Endothelial cell (in vitro differentiated cells): ENCODE data around the gene CACNA1C. TPM values are rescaled to one million over a fixed set of nuclear protein-coding genes. Genes with fewer than 3 reads are reported as not detected.

Source experiments
- DNase-seq: peaks from one replicate; pipeline ENCODE4 v3.0.0; 2021; ENCODE audit warnings: low spot score
- H3K27ac Mint-ChIP-seq: one replicate; pipeline ENCODE4 v1.8.0; 2021; ENCODE audit warnings: mixed read lengths, inconsistent platforms; ENCODE audit not compliant: unreplicated experiment
- H3K27me3 Mint-ChIP-seq: one replicate; pipeline ENCODE4 v1.8.0; 2021; ENCODE audit warnings: mild to moderate bottlenecking, moderate library complexity, mixed read lengths, inconsistent platforms; ENCODE audit not compliant: unreplicated experiment
- H3K36me3 Mint-ChIP-seq: one replicate; pipeline ENCODE4 v1.8.0; 2021; ENCODE audit warnings: mild to moderate bottlenecking, low read depth, mixed read lengths, inconsistent platforms; ENCODE audit not compliant: unreplicated experiment
- H3K4me1 Mint-ChIP-seq: one replicate; pipeline ENCODE4 v1.8.0; 2021; ENCODE audit warnings: mild to moderate bottlenecking, mixed read lengths, inconsistent platforms; ENCODE audit not compliant: unreplicated experiment
- H3K4me3 Mint-ChIP-seq: one replicate; pipeline ENCODE4 v1.8.0; 2021; ENCODE audit warnings: mild to moderate bottlenecking, mixed read lengths, inconsistent platforms; ENCODE audit not compliant: unreplicated experiment
- H3K9me3 Mint-ChIP-seq: one replicate; pipeline ENCODE4 v1.8.0; 2021; ENCODE audit warnings: mixed read lengths, inconsistent platforms; ENCODE audit not compliant: unreplicated experiment
- CTCF ChIP-seq: fragments of 200-600 bp; sonication (generic); IDR thresholded peaks from one replicate; pipeline ENCODE4 v1.5.0; 2021; ENCODE audit warnings: antibody characterized with exemption; ENCODE audit not compliant: unreplicated experiment
- total RNA-seq: library from RNA; stranded (reverse); fragmentation: NEBNext Ultra II Directional; extraction: Animal tissue kit (Norgen Biotek cat#: 25700); gene quantifications from one replicate; pipeline ENCODE4 v1.2.1, GENCODE V29; 2021; ENCODE audit not compliant: unreplicated experiment

CACNA1C gene
- total RNA-seq, 1 donor from 2014 or later, result 11.1 TPM

GRCh38 chr12:2240984-2241383 lies 188.2 kb downstream of the CACNA1C start:
- Mint-ChIP-seq H3K27me3 (peaks cover 3% of the 10 kb centered on the region), H3K36me3 (no peaks in the 10 kb centered on the region), H3K27ac (no peak overlapping the region), H3K9me3 (no peaks in the 10 kb centered on the region), H3K4me3 (no peak overlapping the region), H3K4me1 (peaks cover 11% of the 10 kb centered on the region)
- TF ChIP-seq CTCF, result no peak
- DNase-seq, result no peak

GRCh38 chr12:2242216-2242615 lies 189.4 kb downstream of the CACNA1C start:
- no peak overlapping the region for H3K4me3 Mint-ChIP-seq
- H3K4me1 Mint-ChIP-seq, result peaks cover 18% of the 10 kb centered on the region
- H3K27me3 Mint-ChIP-seq, result peaks cover 3% of the 10 kb centered on the region
- H3K9me3 Mint-ChIP-seq, result no peaks in the 10 kb centered on the region
- no peak for TF ChIP-seq CTCF
- H3K36me3 Mint-ChIP-seq, result no peaks in the 10 kb centered on the region
- DNase-seq, result no peak
- no peak overlapping the region for H3K27ac Mint-ChIP-seq

GRCh38 chr12:2242816-2243215 lies 190.0 kb downstream of the CACNA1C start:
- TF ChIP-seq CTCF, result no peak
- Mint-ChIP-seq H3K27me3 (peaks cover 3% of the 10 kb centered on the region), H3K4me1 (peaks cover 23% of the 10 kb centered on the region), H3K9me3 (no peaks in the 10 kb centered on the region), H3K4me3 (no peak overlapping the region), H3K36me3 (no peaks in the 10 kb centered on the region), H3K27ac (no peak overlapping the region)
- DNase-seq, result no peak

GRCh38 chr12:2243275-2243674 lies 190.5 kb downstream of the CACNA1C start:
- Mint-ChIP-seq H3K4me3 (no peak overlapping the region), H3K27ac (no peak overlapping the region), H3K4me1 (peaks cover 26% of the 10 kb centered on the region), H3K36me3 (no peaks in the 10 kb centered on the region), H3K27me3 (peaks cover 3% of the 10 kb centered on the region), H3K9me3 (no peaks in the 10 kb centered on the region)
- no peak for DNase-seq
- TF ChIP-seq CTCF, result no peak

GRCh38 chr12:2244013-2244861 lies 191.4 kb downstream of the CACNA1C start:
- Mint-ChIP-seq H3K4me3 (no peak overlapping the region), H3K27me3 (peaks cover 3% of the 10 kb centered on the region), H3K4me1 (peaks cover 26% of the 10 kb centered on the region), H3K27ac (no peak overlapping the region), H3K9me3 (no peaks in the 10 kb centered on the region), H3K36me3 (no peaks in the 10 kb centered on the region)
- no peak for TF ChIP-seq CTCF
- no peak for DNase-seq
